Activated CD8-positive, alpha-beta memory T cell treated with anti-CD3 and anti-CD28 coated beads for 4 hours (primary cell): ENCODE data around the gene ZEB2.

ENCODE experiments used
- DNase-seq, 2 donors: peaks; one replicate each; pipeline ENCODE4 v3.0.0-alpha.2; 2020; ENCODE audit warnings: low read depth in 2 of 2

The ZEB2 gene

DNA sequence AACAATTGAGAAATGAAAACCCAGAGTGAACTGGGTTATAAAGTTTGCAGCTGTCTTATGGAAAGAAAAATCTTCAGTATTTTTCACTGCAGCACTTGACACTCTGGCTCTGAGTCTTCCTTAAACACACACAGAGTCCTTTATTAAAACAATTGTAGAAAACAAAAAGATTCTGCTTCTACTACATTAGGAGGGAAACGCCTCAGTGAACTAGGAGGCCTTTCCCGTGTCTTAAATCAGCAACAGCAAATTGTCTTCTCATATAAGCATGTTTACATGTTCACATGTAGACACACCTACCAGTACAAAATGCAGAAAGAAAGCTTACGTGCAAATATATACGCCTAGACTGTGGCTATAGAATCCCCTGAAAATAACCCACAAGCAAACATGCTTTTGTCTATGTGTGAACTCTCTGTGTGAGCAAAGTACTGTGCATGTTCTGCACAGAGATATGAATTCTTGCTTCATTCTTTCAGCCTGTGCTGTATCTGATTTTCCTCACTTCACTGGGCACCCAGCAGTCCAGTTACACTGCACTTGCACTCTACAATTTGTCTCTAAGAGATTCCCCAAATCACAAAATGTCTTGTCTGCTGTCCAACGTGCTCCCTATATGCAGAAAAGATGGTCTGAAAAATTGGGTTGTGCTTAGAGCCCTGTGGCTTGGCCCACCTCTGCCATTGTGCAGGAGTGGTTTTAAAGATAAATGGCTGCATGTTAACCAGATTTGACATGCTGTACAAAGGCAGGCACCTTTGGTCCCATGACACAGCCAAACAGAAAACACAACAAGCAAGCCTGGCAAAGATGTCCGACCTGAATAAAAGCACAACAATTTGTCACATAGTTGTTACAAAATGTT, 24.5 kb downstream of the ZEB2 start:
- no peak for DNase-seq

DNA sequence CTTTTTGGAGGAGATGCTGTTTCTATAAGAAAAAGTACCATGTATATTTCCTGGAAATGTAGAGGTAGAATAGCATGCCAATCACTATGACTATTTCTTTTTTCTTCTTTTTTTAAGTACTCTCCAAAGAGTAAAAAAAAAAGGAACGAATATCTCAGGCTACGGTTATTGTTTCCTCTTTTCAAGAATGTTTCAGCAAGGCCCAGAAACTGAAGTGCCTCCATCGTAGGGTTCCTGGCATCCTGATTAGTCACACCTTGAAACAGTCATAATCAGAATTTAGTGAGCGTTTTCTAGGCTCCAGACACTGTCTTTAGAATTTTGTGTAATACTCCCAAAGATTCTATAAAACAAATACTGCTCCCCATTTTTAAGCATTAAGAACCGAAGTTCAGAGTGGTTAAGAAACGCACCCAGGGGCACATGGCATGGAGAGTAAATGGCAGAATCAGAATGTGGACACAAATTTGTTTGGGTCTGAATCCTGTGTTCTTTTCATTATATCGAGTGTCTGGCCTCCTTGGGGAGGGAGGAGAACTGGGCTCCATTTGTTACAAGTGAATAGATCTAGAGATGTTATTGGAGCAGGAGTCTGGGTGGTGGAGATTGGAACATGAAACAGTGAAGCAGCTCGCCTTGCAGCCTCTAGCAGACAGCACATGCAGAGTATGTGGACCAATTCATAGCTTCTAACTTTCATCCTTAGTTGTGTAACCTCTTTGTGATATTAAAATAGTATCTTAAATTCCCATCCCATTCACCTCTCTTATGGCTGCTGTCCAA, 26.7 kb downstream of the ZEB2 start:
- DNase-seq, result no peak

DNA sequence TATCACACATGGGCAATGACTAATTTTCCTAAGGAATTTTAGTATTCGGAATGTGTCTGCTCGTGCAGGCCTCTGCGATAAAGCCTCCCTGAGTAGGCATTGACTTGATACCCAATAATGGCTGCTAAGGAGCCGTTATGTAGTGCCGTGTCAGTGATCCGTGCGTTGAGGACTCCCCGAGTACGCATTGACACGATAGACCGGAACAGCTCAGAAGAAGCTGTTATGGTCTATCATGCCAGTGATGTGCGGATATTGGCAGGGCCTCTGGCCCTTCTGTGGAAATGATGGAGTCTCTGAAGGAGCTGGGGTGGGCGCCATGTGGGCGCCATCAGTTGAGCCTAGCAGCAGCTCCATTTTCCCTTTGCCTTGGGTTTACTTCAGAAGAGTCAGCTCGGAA, 29.1 kb downstream of the ZEB2 start:
- no peak for DNase-seq

DNA sequence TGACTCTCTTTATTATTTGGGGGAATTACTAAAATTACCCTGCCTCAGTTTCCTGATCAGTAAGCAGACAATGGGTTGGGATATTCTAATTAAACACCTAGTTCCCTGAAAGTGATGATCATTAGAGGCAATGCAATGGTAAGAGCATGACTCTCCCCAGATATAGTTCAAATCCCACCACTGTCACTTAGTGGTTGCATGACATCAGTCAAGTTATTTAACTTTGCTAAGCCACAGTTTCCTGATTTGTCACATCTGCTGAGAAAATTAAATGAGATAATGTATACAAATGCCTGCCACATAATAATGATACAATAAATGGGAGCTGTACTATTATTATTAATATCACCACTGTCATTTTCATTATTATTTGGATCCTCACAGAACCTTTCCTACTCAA, 29.9 kb downstream of the ZEB2 start:
- DNase-seq, result no peak

DNA sequence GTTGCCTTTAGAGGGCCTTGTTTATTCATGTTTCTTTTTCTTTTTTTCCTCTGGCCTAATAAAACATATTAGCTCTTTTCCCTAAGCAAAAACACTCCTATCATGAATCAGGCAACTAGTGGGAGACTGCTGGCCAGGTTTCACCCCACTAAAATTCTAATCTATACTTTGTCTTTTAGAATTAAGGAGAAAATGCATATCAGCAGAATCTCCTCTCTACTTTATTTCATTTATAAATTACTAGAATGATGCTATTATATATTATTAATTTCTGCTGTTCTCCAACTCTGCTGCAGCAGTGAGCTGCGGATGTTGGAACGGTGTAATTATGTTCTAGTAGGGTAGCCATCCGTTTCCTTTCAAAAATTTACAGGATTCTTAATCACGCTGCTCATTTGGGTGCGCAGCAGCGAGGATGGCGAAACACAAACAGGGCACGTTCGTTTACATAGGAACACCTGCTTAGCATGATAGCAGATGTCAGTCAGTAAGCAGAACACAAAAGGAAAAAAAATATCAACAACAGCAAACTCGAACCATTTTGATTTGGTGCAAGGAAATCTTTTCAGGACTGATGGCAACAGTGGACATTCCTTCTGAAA, 30.5 kb downstream of the ZEB2 start:
- DNase-seq, result no peak

DNA sequence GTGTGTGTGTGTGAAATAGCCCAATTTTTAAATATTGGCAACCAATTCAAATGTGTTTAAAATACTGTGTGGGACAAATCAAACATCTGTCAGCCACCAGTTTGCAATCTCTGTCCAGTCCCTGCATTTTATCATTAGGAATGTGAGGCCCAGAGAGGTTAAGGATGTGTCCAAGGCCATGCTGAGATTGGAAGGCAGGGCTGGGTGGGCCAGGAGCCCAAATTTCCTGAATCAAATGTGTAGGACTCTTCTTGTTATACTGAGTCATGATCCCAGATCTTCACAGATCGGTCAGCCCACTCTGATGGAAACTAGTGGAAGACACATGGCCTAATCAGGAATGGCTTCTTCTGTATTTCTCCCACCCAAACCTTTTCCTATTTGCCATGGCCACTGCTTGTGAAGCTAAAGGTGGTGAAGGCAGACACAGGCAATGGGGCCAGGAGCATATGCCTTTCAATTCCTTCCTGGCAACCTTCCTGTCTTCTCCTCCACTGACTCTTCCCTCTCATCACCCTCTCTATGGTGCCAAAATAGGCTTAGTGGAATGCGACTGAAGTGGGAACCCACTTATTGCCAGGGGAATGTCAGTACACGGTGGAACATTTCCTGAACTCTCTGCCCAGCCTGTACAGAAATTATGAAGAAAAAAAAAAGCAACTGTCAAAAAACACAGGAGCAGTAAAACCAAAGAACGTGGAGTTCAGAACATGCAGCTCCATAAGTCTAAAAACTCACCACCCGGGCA, 35.5 kb downstream of the ZEB2 start:
- DNase-seq, result no peak

DNA sequence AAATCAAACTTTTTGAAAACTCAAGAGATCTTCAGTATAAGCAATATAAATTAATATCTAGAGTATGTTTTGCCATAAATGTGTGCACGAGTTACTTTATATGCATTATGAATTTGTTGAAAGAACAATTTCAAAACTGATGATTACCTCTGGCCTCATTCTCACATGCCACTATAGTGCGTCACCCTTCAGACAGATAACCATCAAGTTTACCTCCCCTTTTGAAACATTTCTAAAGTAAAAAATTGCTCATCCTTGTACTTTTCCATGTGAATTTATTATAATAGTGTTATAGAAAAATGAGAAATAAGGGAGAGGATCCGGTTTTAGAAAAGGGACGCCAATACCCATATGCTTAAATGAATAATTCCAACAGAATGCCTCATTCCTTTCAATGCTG, 38.3 kb downstream of the ZEB2 start:
- DNase-seq, result no peak

DNA sequence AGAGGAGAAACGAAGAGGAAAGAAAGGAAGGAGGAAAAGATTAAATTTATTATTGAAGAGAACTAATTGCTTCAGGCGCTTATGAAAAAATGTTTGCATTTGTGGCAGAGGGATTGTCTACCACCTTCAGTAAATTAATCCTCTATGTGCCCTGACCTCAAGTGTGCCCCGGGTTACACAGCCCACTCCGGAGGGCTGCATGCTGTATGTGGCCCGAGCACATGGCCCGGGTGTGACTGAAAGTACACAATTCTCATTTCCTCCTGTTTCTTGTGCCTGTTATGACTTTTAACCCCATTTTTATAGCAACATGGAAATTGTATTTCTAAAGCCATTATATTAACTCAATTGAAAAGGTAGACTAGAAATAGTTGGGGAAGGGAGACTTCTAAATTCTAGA, 38.8 kb downstream of the ZEB2 start:
- no peak for DNase-seq

DNA sequence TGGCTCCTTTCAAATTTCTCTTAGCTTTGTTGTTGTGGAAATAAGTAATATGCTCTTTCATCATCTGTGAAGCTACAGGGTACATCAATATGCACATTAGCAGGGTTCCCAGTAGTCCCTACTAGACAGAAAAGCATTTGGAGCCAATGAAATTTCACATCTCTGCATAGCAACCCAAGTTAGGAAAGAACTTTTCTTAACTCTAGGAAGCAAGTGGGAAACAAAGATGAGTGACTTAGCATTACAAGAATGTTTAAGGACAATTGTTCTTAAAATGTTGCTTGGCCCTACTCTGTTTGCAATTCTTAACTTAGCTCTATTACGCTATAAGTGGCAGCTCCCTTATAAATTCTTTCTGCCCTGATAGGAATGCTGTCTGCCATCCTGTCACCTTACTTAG, 39.6 kb downstream of the ZEB2 start:
- DNase-seq, result no peak

DNA sequence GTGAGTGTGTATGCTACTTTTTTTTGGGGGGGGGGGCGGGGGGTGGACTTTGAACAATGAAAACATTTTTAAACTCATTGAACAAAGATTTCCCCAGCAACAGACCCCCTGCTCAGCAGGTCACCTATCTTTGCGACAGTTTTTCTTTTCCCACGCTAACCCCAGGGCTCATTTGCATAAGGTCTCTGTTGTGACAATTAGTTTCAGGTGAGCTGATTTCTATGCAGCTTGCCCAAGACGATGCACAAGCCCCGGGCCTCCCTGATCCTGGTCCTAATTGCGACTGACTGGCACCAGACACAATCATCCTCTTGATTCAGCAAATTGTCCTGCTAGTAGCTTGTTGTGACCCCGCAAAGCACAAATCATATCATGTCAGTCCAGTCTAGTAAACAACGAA, 40.3 kb downstream of the ZEB2 start:
- no peak for DNase-seq

DNA sequence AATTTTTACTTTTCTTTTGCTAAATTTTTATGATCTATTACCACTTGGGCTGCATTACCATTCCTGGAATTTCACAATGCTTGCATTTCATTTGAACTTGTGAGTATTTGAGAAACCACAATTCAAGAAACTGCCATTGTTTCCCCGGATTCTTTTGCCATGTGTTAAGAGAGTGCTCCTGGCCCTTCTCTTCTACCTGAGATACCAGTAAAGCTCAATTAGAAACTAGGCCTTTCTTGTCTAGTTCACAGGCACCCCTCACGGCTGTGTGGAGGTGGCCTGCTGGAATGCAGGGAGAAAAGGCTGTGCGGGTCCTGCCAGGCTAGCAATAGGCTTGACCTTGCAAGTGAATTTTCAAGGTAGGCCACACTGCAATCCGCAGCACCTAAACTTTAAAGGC, 40.8 kb downstream of the ZEB2 start:
- DNase-seq, result no peak

DNA sequence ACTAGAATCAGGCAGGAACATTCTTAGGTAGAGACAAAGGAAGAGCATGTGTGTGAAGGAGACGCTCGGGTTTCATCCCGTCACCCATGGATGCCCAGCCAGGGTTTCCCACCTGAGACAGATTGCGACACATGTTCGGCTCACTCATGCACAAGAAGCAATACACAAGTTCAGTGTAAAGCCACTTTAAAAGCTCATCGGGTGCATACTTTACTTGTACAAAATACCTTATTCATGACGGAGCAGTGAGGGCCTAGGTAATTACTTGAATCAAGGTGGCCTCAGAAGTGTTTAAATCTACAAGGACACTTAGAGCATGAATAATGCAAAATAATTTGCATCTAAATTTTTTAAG, 42.0 kb downstream of the ZEB2 start:
- no peak for DNase-seq

DNA sequence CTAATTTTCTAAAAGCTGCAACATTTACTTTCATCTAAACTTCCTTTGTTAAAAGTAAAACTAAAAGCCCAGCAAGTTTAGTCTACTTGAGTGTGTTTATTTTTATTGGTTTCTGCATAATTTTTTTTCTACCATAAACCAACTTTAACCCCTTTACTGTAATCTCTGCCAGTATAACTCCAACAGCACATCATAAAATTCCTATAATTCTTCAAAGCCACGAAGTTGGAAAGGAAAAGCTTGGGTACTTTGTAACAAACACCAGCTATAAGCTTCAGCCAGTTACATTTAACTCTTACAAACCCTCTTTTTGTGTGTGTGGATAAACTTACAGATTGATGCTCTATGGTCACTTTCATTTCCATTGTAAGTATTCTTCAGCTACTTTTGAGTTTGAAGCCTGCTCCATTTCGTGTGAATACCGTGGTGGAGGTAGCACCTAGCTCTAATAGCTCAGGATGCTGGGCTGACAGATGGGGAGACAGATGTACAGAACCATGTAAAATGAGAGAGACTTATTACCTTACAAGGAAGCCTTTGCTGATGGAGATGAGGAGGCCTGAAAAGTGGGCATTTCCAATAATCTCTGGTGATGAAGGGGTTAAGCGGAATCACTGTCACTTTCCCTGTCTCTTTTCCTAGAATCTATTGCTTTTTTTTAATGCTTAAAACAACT, 42.5 kb downstream of the ZEB2 start:
- no peak for DNase-seq

DNA sequence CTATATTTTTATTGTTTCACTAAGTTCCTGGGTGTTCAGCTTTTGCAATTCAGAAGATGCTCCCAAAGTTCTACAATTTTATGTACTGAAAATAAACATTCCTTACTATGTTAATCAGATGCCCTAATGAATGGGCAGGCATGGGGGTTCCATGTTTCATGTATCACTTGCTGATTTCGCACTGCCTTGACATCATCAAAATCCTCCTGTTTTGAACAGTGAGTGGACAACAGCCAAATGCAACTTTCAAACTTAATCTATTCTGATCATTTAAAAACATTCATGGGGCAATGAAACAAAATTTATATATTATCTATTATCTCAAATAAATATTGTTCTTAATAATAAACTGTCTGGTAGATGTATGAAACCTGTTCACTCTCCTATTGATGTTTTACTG, 43.2 kb downstream of the ZEB2 start:
- no peak for DNase-seq

DNA sequence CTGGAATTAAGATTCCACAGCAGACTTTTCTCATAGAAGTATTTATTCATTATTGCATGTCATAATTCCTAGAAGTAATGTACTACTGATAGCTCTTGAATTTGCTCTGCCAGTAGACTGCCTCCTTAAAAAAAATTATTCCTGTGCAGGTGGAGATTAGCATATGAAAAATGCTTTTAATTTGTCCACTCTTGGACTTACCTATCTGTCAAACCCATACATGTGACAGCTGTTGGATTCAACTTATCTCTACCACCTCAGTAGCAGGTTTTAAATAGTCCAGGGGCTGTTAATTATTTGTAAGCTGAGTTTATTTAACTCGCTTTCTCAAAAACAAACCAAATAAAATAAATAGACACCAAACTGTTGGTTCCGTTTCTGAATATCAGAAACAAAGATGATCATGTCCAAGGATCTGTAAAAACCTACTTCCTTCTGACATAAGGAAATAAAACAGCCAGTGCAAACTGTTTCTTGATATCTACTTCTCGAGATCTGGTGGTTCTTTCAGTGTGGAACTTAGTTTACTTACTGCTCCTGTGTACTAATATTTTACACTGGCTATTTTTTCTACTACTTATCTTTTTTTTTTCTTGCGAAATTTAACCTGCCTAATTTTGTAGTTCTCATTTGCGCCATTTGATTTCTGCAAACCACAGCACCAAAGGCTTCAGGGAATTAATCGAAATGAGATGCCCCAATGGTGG, 44.2 kb downstream of the ZEB2 start:
- no peak for DNase-seq

DNA sequence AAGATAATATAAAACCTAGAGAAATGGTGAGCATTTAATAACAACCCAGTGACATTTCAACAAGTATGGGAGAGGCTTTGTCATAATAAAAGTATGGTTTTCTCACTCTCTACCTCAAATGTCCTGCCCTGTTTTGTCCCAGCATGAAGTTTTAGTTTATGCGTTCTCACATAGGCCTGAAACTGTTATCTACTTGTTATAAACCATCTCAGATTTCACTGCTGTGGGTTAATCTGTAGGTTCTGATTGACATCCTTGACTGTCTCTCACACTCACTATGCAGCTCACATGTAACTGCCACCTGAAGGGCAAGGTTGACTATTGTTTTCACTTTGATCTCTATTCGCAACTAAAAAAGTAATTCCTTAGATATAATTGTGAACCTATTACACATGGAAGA, 44.9 kb downstream of the ZEB2 start:
- no peak for DNase-seq

DNA sequence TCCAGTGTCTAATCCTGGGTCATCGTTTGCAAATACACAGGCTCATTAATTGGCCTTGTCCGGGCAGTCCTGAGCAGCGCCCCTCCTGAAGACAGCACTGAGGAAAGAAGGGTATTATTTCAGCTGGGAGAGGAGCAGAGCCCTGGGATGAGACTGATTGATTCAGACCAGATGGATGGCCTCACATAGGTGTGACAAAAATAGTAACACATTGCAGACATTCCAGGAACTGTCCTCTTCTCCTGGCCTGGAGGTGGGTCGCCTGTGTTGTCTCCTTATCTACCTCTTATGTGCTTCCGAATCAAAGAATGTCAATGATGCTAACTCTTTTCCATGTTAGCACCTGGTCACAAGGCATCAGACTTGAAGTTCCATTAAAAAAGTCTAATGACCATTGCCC, 45.9 kb downstream of the ZEB2 start:
- no peak for DNase-seq

DNA sequence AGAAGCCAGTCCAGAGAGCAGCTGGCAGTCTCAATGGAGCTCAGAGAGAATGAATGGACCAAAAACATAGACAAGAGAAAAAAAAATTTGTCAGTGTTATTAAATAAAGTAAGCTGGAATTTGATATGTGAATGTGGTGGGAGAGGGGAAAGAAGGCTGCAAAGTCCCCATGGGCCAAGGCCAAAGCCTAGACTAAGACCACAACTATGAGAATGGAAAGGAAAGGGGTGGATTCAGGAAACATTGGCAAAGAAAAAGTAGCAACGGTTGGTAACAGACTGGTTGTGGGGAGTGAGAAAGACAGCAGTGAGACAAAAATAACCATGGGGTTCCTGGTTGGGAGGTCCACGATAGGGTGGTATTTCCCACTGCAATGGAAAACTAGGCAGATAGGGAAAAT, 47.0 kb downstream of the ZEB2 start:
- DNase-seq, result no peak

DNA sequence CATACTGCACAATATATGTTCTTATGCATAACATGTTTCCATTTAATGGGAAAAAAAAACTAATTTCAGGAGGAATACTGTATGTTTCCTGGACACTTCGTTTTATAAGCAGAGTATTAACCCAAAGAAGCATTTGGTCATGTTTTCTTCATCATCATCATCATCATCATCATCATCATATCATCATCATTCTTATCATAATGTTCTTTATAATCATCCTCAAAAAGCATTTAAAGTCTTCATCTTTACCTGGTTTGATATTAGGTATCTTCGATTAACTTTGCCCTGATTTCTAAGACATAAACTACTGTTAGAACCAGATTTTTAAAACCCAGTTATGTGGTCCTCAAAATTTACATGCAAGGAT, 47.9 kb downstream of the ZEB2 start:
- no peak for DNase-seq

DNA sequence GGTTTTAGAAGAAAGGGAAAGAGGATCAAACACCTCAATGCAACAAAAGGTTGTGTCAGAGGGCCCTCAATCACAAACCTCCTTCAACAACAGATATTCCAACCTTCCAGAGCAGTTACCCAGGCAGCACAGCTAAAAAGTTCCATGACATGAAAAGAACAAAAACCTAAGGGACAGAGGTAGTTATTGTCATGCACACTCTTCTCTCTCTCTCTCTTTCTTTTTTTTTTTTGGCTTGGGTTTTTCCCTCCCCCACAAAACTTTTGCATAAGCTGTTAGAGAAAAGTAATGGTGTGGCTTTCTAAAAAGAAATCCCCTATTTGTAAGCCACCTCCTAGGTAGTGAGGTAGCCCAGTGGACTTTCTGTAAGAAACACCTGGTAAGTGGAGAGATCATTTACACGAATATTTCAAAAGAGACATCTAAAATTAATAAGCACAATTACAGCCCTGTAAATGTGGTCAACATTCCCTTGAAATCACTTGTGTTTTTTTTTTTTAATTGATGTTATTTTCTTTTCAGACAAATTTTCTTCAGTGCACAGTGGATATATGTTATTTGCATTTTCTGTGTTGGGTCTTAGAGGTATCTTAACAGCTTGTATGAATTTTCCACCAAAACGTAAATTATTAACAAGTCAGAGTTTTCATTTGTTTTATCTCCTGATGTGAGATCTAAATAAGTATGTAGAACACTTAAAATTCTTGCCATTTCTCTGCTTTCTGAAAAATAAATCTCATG, 48.4 kb downstream of the ZEB2 start:
- no peak for DNase-seq
